GM12878 (cell line): Measurements from ENCODE around the gene ACP4. TPM values are rescaled to one million over a fixed set of nuclear protein-coding genes. Genes with fewer than 3 reads are reported as not detected.

Experiments used
- ATF7 ChIP-seq: fragments of 450-650 bp; IDR thresholded peaks from 2 replicates; pipeline ENCODE4 v1.6.1; 2016; ENCODE audit warnings: low read depth, mild to moderate bottlenecking
- CHD4 ChIP-seq: fragments of 200-600 bp; sonication (generic); IDR thresholded peaks from 2 replicates; pipeline ENCODE4 v1.6.1; 2016; ENCODE audit warnings: mild to moderate bottlenecking
- CREB1 ChIP-seq: IDR thresholded peaks from 2 replicates; pipeline ENCODE4 v1.6.1; 2012; ENCODE audit warnings: low read depth, mild to moderate bottlenecking, inconsistent platforms
- HDAC6 ChIP-seq: fragments of 200-600 bp; sonication (generic); IDR thresholded peaks from one replicate; pipeline ENCODE4 v1.8.0; 2017; ENCODE audit warnings: antibody characterized with exemption; ENCODE audit not compliant: unreplicated experiment
- IRF4 ChIP-seq: IDR thresholded peaks from 2 replicates; pipeline ENCODE4 v1.6.1; 2011; ENCODE audit warnings: low read depth, low read length
- NBN ChIP-seq: fragments of 450-650 bp; IDR thresholded peaks from 2 replicates; pipeline ENCODE4 v1.6.1; 2016
- NR2C2 ChIP-seq: IDR thresholded peaks from 2 replicates; pipeline ENCODE4 v1.6.1; 2011; ENCODE audit warnings: borderline replicate concordance, low read depth; ENCODE audit not compliant: control insufficient read depth, insufficient read length
- NR2F1 ChIP-seq: fragments of 450-650 bp; conservative IDR thresholded peaks from 2 replicates; pipeline ENCODE4 v1.6.1; 2017; ENCODE audit warnings: mild to moderate bottlenecking
- PAX8 ChIP-seq: fragments of 450-650 bp; IDR thresholded peaks from 2 replicates; pipeline ENCODE4 v1.6.1; 2017; ENCODE audit warnings: mild to moderate bottlenecking, moderate library complexity
- POU2F2 ChIP-seq: IDR thresholded peaks from 3 replicates; pipeline ENCODE4 v1.6.1; 2011; ENCODE audit warnings: low read depth, mild to moderate bottlenecking, low read length, borderline replicate concordance
- RB1 ChIP-seq: fragments of 450-650 bp; formaldehyde crosslinking; IDR thresholded peaks from 2 replicates; pipeline ENCODE4 v1.6.1; 2017; ENCODE audit warnings: mild to moderate bottlenecking, borderline replicate concordance
- RCOR1 ChIP-seq: conservative IDR thresholded peaks from 2 replicates; pipeline ENCODE4 v1.6.1; 2012; ENCODE audit warnings: low read depth, low read length, improper control_type of control experiment
- TARDBP ChIP-seq: IDR thresholded peaks from 2 replicates; pipeline ENCODE4 v1.6.1; 2016; ENCODE audit warnings: borderline replicate concordance
- polyA plus RNA-seq, 11 experiments: library from polyadenylated mRNA; depleted of rRNA in 4 of 11; unstranded in 6 of 11; stranded (reverse) in 5 of 11; fragments of >200 nt; fragmentation: Nextera tagmentation in 4 of 11; fragmentation: Illumina TruSeq in 1 of 11; extraction: Ambion mirVana in 4 of 11; extraction: Trizol in 1 of 11; gene quantifications; 1 replicate in 1 of 11; 2 replicates in 10 of 11; pipeline versions ENCODE4 v1.2.1 to v1.2.3, GENCODE V29; 2011 to 2016; ENCODE audit warnings: inconsistent platforms in 2 of 11, missing spikeins in 2 of 11, low read depth in 1 of 11
- total RNA-seq, 4 experiments: library from RNA; depleted of rRNA in 3 of 4; stranded (reverse); fragments of >200 nt in 3 of 4; fragmentation: Illumina TruSeq in 1 of 4; extraction: Trizol in 1 of 4; gene quantifications; 2 replicates each; pipeline versions ENCODE4 v1.2.1 to v1.2.3, GENCODE V29; 2013 to 2021
- TF ChIP-seq, protein P1 (sequence below): fragments of 450-650 bp; IDR thresholded peaks from 2 replicates; pipeline ENCODE4 v1.6.1; 2016; ENCODE audit warnings: mild to moderate bottlenecking
- TF ChIP-seq, protein P2 (sequence below): IDR thresholded peaks from 2 replicates; pipeline ENCODE4 v1.6.1; 2011; ENCODE audit warnings: low read depth, mild to moderate bottlenecking, low read length, moderate library complexity, borderline replicate concordance; ENCODE audit errors: extremely low read depth
- TF ChIP-seq, protein P3 (sequence below): fragments of 450-650 bp; formaldehyde crosslinking; IDR thresholded peaks from 2 replicates; pipeline ENCODE4 v1.5.0; 2022; ENCODE audit warnings: mild to moderate bottlenecking, missing genetic modification characterization
- TF ChIP-seq, protein P4 (sequence below): fragments of 450-650 bp; formaldehyde crosslinking; IDR thresholded peaks from 2 replicates; pipeline ENCODE4 v1.4.0; 2020; ENCODE audit warnings: mild to moderate bottlenecking, moderate library complexity
- TF ChIP-seq, protein P5 (sequence below): fragments of 450-650 bp; IDR thresholded peaks from 2 replicates; pipeline ENCODE4 v1.6.1; 2014; ENCODE audit warnings: mild to moderate bottlenecking
- TF ChIP-seq, protein P6 (sequence below): IDR thresholded peaks from 2 replicates; pipeline ENCODE4 v1.6.1; 2011; ENCODE audit warnings: low read depth, low read length, improper control_type of control experiment, borderline replicate concordance

Gene ACP4
- total and polyA plus RNA-seq, 10 of the 15 experiments (the other 5 are each of a cell fraction or from before 2014, with no cell fraction given): not detected

DNA sequence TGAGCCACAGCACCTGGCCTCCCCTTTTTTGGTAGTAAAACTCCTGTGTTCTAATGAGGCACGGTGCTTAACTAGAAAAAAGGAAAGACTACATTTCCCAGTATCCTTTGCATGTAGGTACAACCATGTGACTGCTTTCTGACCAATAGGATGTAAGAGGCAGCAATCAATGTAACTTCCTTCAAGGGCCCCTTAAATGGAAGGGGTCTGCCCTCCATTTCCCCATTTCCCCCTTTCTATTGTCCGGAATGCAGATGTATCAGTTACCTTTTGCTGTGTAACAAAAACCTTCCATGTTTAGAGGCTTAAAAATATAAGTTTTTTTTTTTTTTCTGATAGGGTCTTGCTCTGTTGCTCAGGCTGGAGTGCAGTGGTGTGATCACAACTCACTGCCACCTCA, 17.7 kb upstream of the ACP4 start (continued):
- TF ChIP-seq, protein P1, sequence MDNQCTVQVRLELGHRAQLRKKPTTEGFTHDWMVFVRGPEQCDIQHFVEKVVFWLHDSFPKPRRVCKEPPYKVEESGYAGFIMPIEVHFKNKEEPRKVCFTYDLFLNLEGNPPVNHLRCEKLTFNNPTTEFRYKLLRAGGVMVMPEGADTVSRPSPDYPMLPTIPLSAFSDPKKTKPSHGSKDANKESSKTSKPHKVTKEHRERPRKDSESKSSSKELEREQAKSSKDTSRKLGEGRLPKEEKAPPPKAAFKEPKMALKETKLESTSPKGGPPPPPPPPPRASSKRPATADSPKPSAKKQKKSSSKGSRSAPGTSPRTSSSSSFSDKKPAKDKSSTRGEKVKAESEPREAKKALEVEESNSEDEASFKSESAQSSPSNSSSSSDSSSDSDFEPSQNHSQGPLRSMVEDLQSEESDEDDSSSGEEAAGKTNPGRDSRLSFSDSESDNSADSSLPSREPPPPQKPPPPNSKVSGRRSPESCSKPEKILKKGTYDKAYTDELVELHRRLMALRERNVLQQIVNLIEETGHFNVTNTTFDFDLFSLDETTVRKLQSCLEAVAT: no peak
- TF ChIP-seq IRF4 (no peak), POU2F2 (no peak), CREB1 (no peak), RCOR1 (no peak), HDAC6 (no peak), CHD4 (no peak), RB1 (no peak), TARDBP (no peak), PAX8 (no peak), ATF7 (no peak), NBN (no peak), NR2C2 (no peak), NR2F1 (no peak)
- TF ChIP-seq, protein P2, sequence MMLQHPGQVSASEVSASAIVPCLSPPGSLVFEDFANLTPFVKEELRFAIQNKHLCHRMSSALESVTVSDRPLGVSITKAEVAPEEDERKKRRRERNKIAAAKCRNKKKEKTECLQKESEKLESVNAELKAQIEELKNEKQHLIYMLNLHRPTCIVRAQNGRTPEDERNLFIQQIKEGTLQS: peak; percentile 6; the same call in 1 of the 2 replicates
- TF ChIP-seq, protein P3, sequence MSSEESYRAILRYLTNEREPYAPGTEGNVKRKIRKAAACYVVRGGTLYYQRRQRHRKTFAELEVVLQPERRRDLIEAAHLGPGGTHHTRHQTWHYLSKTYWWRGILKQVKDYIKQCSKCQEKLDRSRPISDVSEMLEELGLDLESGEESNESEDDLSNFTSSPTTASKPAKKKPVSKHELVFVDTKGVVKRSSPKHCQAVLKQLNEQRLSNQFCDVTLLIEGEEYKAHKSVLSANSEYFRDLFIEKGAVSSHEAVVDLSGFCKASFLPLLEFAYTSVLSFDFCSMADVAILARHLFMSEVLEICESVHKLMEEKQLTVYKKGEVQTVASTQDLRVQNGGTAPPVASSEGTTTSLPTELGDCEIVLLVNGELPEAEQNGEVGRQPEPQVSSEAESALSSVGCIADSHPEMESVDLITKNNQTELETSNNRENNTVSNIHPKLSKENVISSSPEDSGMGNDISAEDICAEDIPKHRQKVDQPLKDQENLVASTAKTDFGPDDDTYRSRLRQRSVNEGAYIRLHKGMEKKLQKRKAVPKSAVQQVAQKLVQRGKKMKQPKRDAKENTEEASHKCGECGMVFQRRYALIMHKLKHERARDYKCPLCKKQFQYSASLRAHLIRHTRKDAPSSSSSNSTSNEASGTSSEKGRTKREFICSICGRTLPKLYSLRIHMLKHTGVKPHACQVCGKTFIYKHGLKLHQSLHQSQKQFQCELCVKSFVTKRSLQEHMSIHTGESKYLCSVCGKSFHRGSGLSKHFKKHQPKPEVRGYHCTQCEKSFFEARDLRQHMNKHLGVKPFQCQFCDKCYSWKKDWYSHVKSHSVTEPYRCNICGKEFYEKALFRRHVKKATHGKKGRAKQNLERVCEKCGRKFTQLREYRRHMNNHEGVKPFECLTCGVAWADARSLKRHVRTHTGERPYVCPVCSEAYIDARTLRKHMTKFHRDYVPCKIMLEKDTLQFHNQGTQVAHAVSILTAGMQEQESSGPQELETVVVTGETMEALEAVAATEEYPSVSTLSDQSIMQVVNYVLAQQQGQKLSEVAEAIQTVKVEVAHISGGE: no peak
- TF ChIP-seq, protein P4, sequence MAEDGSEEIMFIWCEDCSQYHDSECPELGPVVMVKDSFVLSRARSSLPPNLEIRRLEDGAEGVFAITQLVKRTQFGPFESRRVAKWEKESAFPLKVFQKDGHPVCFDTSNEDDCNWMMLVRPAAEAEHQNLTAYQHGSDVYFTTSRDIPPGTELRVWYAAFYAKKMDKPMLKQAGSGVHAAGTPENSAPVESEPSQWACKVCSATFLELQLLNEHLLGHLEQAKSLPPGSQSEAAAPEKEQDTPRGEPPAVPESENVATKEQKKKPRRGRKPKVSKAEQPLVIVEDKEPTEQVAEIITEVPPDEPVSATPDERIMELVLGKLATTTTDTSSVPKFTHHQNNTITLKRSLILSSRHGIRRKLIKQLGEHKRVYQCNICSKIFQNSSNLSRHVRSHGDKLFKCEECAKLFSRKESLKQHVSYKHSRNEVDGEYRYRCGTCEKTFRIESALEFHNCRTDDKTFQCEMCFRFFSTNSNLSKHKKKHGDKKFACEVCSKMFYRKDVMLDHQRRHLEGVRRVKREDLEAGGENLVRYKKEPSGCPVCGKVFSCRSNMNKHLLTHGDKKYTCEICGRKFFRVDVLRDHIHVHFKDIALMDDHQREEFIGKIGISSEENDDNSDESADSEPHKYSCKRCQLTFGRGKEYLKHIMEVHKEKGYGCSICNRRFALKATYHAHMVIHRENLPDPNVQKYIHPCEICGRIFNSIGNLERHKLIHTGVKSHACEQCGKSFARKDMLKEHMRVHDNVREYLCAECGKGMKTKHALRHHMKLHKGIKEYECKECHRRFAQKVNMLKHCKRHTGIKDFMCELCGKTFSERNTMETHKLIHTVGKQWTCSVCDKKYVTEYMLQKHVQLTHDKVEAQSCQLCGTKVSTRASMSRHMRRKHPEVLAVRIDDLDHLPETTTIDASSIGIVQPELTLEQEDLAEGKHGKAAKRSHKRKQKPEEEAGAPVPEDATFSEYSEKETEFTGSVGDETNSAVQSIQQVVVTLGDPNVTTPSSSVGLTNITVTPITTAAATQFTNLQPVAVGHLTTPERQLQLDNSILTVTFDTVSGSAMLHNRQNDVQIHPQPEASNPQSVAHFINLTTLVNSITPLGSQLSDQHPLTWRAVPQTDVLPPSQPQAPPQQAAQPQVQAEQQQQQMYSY (CRISPR knock-in tag): no peak
- TF ChIP-seq, protein P5, sequence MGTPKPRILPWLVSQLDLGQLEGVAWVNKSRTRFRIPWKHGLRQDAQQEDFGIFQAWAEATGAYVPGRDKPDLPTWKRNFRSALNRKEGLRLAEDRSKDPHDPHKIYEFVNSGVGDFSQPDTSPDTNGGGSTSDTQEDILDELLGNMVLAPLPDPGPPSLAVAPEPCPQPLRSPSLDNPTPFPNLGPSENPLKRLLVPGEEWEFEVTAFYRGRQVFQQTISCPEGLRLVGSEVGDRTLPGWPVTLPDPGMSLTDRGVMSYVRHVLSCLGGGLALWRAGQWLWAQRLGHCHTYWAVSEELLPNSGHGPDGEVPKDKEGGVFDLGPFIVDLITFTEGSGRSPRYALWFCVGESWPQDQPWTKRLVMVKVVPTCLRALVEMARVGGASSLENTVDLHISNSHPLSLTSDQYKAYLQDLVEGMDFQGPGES: no peak
- TF ChIP-seq, protein P6, sequence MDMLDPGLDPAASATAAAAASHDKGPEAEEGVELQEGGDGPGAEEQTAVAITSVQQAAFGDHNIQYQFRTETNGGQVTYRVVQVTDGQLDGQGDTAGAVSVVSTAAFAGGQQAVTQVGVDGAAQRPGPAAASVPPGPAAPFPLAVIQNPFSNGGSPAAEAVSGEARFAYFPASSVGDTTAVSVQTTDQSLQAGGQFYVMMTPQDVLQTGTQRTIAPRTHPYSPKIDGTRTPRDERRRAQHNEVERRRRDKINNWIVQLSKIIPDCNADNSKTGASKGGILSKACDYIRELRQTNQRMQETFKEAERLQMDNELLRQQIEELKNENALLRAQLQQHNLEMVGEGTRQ: peak; percentile 26
